Thyroid gland (tissue), 4 donors: ENCODE data around the gene MINDY4B.

Experiments used
- CTCF ChIP-seq, 6 experiments: fragments of 200-600 bp in 3 of 6; fragments of 450-650 bp in 3 of 6; sonication (generic) in 3 of 6; IDR thresholded peaks; one replicate each; pipeline ENCODE4 v1.5.1; 2016 to 2019; ENCODE audit warnings: antibody characterized with exemption in 6 of 6, mild to moderate bottlenecking in 2 of 6, inconsistent platforms in 1 of 6, moderate library complexity in 1 of 6
- POLR2A ChIP-seq, 2 donors: fragments of 450-650 bp; IDR thresholded peaks; one replicate each; pipeline ENCODE4 v1.6.1; 2017; ENCODE audit warnings: antibody characterized with exemption in 2 of 2, mild to moderate bottlenecking in 2 of 2, moderate library complexity in 1 of 2

- TF ChIP-seq CTCF (IDR thresholded peaks at IDR 0.05): no peak
- no peak for TF ChIP-seq POLR2A (IDR thresholded peaks at IDR 0.05)
These were observed 30.5 kb downstream of the MINDY4B start for GRCh38 chr3:150874666-150875219.
